Forelimb muscle (tissue), 1 donor: ENCODE data around the gene CD2. TPM values are rescaled to one million over a fixed set of nuclear protein-coding genes. Genes with fewer than 3 reads are reported as not detected.

Experiments used
- polyA plus RNA-seq: library from polyadenylated mRNA; unstranded; fragments of 120-200 nt; gene quantifications from one replicate; pipeline ENCODE4 v1.2.1, GENCODE V29; 2013; ENCODE audit not compliant: insufficient read length

The CD2 gene
- polyA plus RNA-seq, 1 donor: 0.29 TPM

Other genes starting within 250 kb of the CD2 start
- 10.3 TPM for gene CD58, start 183.4 kb upstream of the CD2 start, polyA plus RNA-seq
- gene IGSF3, start 86.7 kb upstream of the CD2 start, polyA plus RNA-seq: 22.1 TPM
- 99.9 TPM for gene PTGFRN, start 155.5 kb downstream of the CD2 start, polyA plus RNA-seq
- 4.3 TPM for gene CD101, start 247.3 kb downstream of the CD2 start, polyA plus RNA-seq